Prostate gland (tissue), 2 donors: ENCODE results near the gene AP4S1.

Experiments used
- CTCF ChIP-seq, 4 experiments: fragments of 200-600 bp in 2 of 4; fragments of 450-650 bp in 2 of 4; sonication (generic) in 2 of 4; IDR thresholded peaks; 1 replicate in 3 of 4; 2 replicates in 1 of 4; pipeline ENCODE4 v1.5.1; 2016 to 2019; ENCODE audit warnings: antibody characterized with exemption in 4 of 4, mild to moderate bottlenecking in 2 of 4, moderate library complexity in 2 of 4
- POLR2A ChIP-seq: fragments of 450-650 bp; IDR thresholded peaks from one replicate; pipeline ENCODE4 v1.6.1; 2016; ENCODE audit warnings: antibody characterized with exemption, mild to moderate bottlenecking

GRCh38 chr14:30982533-30982932, 42.9 kb upstream of the AP4S1 start:
- no peak for TF ChIP-seq CTCF (IDR thresholded peaks at IDR 0.05)
- no peak for TF ChIP-seq POLR2A
